WTC11 (cell line): ENCODE data around the gene LFNG. TPM values are rescaled to one million over a fixed set of nuclear protein-coding genes. Genes with fewer than 3 reads are reported as not detected.
A peak's percentile ranks its signal among the peaks of the same experiment; 100 is the strongest.

ENCODE experiments used
- ATAC-seq: fragments of 200-7000 bp; cut with Tn5 transposase; 2 replicates; pipeline ENCODE4 v1.10.0; 2021; ENCODE audit warnings: mild to moderate bottlenecking, moderate library complexity
- CTCF ChIA-PET: fragments of 300-600 bp; sonication (Branson Sonifier 250); formaldehyde crosslinking; loops from one replicate; lab custom pipeline; 2021; ENCODE audit warnings: antibody characterized with exemption; lab: Charles Lee
- POLR2A ChIA-PET: fragments of 350-600 bp; sonication (Branson Sonifier 250); formaldehyde crosslinking; loops from one replicate; lab custom pipeline; 2021; ENCODE audit warnings: antibody characterized with exemption; lab: Charles Lee
- DNase-seq: peaks from one replicate; pipeline ENCODE4 v3.0.0; 2021; ENCODE audit warnings: low spot score
- H3K27ac Mint-ChIP-seq: 2 replicates; pipeline ENCODE4 v1.8.0; 2021; ENCODE audit warnings: mixed read lengths
- H3K27me3 Mint-ChIP-seq: 2 replicates; pipeline ENCODE4 v1.8.0; 2021; ENCODE audit warnings: low read depth, mild to moderate bottlenecking, moderate library complexity, mixed read lengths
- H3K36me3 Mint-ChIP-seq: 2 replicates; pipeline ENCODE4 v1.8.0; 2021; ENCODE audit warnings: mixed read lengths
- H3K4me1 Mint-ChIP-seq: 2 replicates; pipeline ENCODE4 v1.8.0; 2022; ENCODE audit warnings: mixed read lengths
- H3K4me3 Mint-ChIP-seq: 2 replicates; pipeline ENCODE4 v1.8.0; 2021; ENCODE audit warnings: mild to moderate bottlenecking, moderate library complexity, mixed read lengths
- H3K9me3 Mint-ChIP-seq: 2 replicates; pipeline ENCODE4 v1.8.0; 2021; ENCODE audit warnings: mixed read lengths
- ATF1 ChIP-seq: sonication (generic); formaldehyde crosslinking; IDR thresholded peaks from 2 replicates; pipeline ENCODE4 v1.8.1; 2023; ENCODE audit warnings: mild to moderate bottlenecking, moderate library complexity, missing genetic modification reagents
- ELF4 ChIP-seq: sonication (generic); formaldehyde crosslinking; IDR thresholded peaks from 2 replicates; pipeline ENCODE4 v1.8.1; 2022; ENCODE audit warnings: low read depth, mild to moderate bottlenecking, moderate library complexity, missing genetic modification reagents
- EMX1 ChIP-seq: fragments of 250-450 bp; sonication (Bioruptor Pico); IDR thresholded peaks from 2 replicates; pipeline ENCODE4 v1.8.0; 2021; ENCODE audit warnings: mild to moderate bottlenecking
- GTF2I ChIP-seq: fragments of 250-450 bp; sonication (Bioruptor Pico); conservative IDR thresholded peaks from 2 replicates; pipeline ENCODE4 v1.4.0; 2021; ENCODE audit warnings: mild to moderate bottlenecking
- HMGXB4 ChIP-seq: sonication (generic); formaldehyde crosslinking; IDR thresholded peaks from 2 replicates; pipeline ENCODE4 v1.8.1; 2023; ENCODE audit warnings: mild to moderate bottlenecking, moderate library complexity, missing genetic modification reagents
- MXD4 ChIP-seq: fragments of 250-450 bp; sonication (Bioruptor Pico); IDR thresholded peaks from 2 replicates; pipeline ENCODE4 v1.8.0; 2021; ENCODE audit warnings: mild to moderate bottlenecking, moderate library complexity, borderline replicate concordance
- STAT6 ChIP-seq: sonication (generic); formaldehyde crosslinking; conservative IDR thresholded peaks from 2 replicates; pipeline ENCODE4 v1.8.1; 2023; ENCODE audit warnings: mild to moderate bottlenecking, low read depth, missing genetic modification reagents, moderate library complexity
- USF2 ChIP-seq: sonication (generic); formaldehyde crosslinking; IDR thresholded peaks from 2 replicates; pipeline ENCODE4 v1.8.1; 2023; ENCODE audit warnings: mild to moderate bottlenecking, missing genetic modification reagents, moderate library complexity
- ZMAT4 ChIP-seq: fragments of 250-450 bp; sonication (Bioruptor Pico); IDR thresholded peaks from 2 replicates; pipeline ENCODE4 v1.9.0; 2021; ENCODE audit warnings: mild to moderate bottlenecking
- ZNF396 ChIP-seq: fragments of 250-450 bp; sonication (Bioruptor Pico); IDR thresholded peaks from 2 replicates; pipeline ENCODE4 v1.8.0; 2021; ENCODE audit warnings: mild to moderate bottlenecking, moderate library complexity, borderline replicate concordance
- ZNF425 ChIP-seq: fragments of 250-450 bp; sonication (Bioruptor Pico); conservative IDR thresholded peaks from 2 replicates; pipeline ENCODE4 v1.9.0; 2021; ENCODE audit warnings: mild to moderate bottlenecking
- total RNA-seq: library from RNA; stranded (reverse); gene quantifications from 3 replicates; pipeline ENCODE4 v1.2.3, GENCODE V29; 2021

LFNG gene
- total RNA-seq, 1 experiment from 2014 or later: 29.4 TPM

- TF ChIP-seq ZNF425: no peak
Observed at GRCh38 chr7:2497065-2497464, 22.5 kb upstream of the LFNG start (continued).

- peak overlapping the region; percentile 36; the same call in 1 of the 2 replicates for H3K27ac Mint-ChIP-seq
Observed at GRCh38 chr7:2497500-2498336, 21.9 kb upstream of the LFNG start.

GRCh38 chr7:2498708-2499107 lies 20.9 kb upstream of the LFNG start:
- DNase-seq (no peak), ATAC-seq (no peak)
- H3K36me3 Mint-ChIP-seq: no peaks in the 10 kb centered on the region
- H3K4me1 Mint-ChIP-seq: peaks cover 39% of the 10 kb centered on the region
- peak; percentile 43; the same call in 1 of the 2 replicates for TF ChIP-seq HMGXB4 (CRISPR knock-in tag)
- TF ChIP-seq ZNF396: no peak
- ChIA-PET CTCF (interaction anchor here (0.9 to 5.3 kb wide), 12 partner anchors 11 to 211 kb away, joined by 3 to 66 read pairs (median 4); partner anchors contain the start of gene TTYH3), POLR2A (interaction anchor here (1.1 kb wide), 1 partner anchor 34 kb away, joined by 5 read pairs; no protein-coding TSS in a partner anchor)
- H3K9me3 Mint-ChIP-seq: no peaks in the 10 kb centered on the region
- H3K27me3 Mint-ChIP-seq: no peaks in the 10 kb centered on the region; the same call in 1 of the 2 replicates
- no peak overlapping the region for H3K4me3 Mint-ChIP-seq
- H3K27ac Mint-ChIP-seq: no peak overlapping the region

More at GRCh38 chr7:2497500-2498336, 21.9 kb upstream of the LFNG start:
- H3K4me3 Mint-ChIP-seq: no peak overlapping the region
- DNase-seq: no peak
- no peaks in the 10 kb centered on the region for H3K36me3 Mint-ChIP-seq
- no peaks in the 10 kb centered on the region for H3K9me3 Mint-ChIP-seq
- POLR2A ChIA-PET: interaction anchor here (0.6 to 1.1 kb wide), 2 partner anchors 26 to 35 kb away, joined by 3 to 5 read pairs; no protein-coding TSS in a partner anchor
- CTCF ChIA-PET: interaction anchor here (0.9 to 5.3 kb wide), 9 partner anchors 12 to 212 kb away, joined by 3 to 66 read pairs (median 4); partner anchors contain the start of gene TTYH3
- H3K4me1 Mint-ChIP-seq: peaks cover 42% of the 10 kb centered on the region
- TF ChIP-seq USF2 (CRISPR knock-in tag) (0 out of 2 replicates have a peak, but pooled peaks have one; percentile 42), EMX1 (CRISPR knock-in tag) (no peak), ZMAT4 (CRISPR knock-in tag) (no peak), STAT6 (CRISPR knock-in tag) (no peak), ELF4 (CRISPR knock-in tag) (no peak), MXD4 (no peak), GTF2I (CRISPR knock-in tag) (no peak), ATF1 (CRISPR knock-in tag) (no peak)
- peak; percentile 10 for ATAC-seq
- H3K27me3 Mint-ChIP-seq: no peaks in the 10 kb centered on the region; the same call in 1 of the 2 replicates
